PC-9 (cell line): Measurements from ENCODE around the gene SFMBT2. TPM values are rescaled to one million over a fixed set of nuclear protein-coding genes. Genes with fewer than 3 reads are reported as not detected.

Experiments used
- BruUV-seq: library from RNA; stranded (reverse); fragments of 400-500 nt; replicated peaks from 2 replicates; lab custom pipeline; 2021; lab: Mats Ljungman, UMichigan
- CTCF ChIA-PET: fragments of 300-600 bp; sonication (Branson Sonifier 250); formaldehyde crosslinking; loops from one replicate; lab custom pipeline; 2022; ENCODE audit warnings: antibody characterized with exemption; lab: Charles Lee
- POLR2A ChIA-PET: fragments of 300-600 bp; sonication (Branson Sonifier 250); formaldehyde crosslinking; loops from one replicate; lab custom pipeline; 2022; ENCODE audit warnings: antibody characterized with exemption; ENCODE audit not compliant: unreplicated experiment; lab: Charles Lee
- DNase-seq, 2 experiments: peaks; one replicate each; pipeline versions ENCODE4 v3.0.0 to v3.0.0-alpha.2; 2015 to 2022; ENCODE audit warnings: mixed read lengths in 1 of 2
- H2AFZ ChIP-seq: fragments of 200-600 bp; sonication (generic); 2 replicates; pipeline ENCODE4 v1.8.1; 2017; ENCODE audit warnings: antibody characterized with exemption
- H3F3A ChIP-seq: fragments of 200-600 bp; sonication (generic); 2 replicates; pipeline ENCODE4 v1.8.1; 2017; ENCODE audit warnings: antibody characterized with exemption, mild to moderate bottlenecking, low read depth; ENCODE audit not compliant: insufficient read depth
- H3K27ac ChIP-seq: fragments of 200-600 bp; sonication (generic); 2 replicates; pipeline ENCODE4 v1.6.1; 2016; ENCODE audit warnings: mixed run types
- H3K27me3 ChIP-seq: fragments of 200-600 bp; sonication (generic); 2 replicates; pipeline ENCODE4 v1.6.1; 2016; ENCODE audit warnings: low read depth, mixed run types; ENCODE audit not compliant: insufficient read depth
- H3K36me3 ChIP-seq: fragments of 200-600 bp; sonication (generic); 2 replicates; pipeline ENCODE4 v1.6.1; 2016; ENCODE audit warnings: low read depth, mixed run types
- H3K4me1 ChIP-seq: fragments of 200-600 bp; sonication (generic); replicated peaks from 2 replicates; pipeline ENCODE4 v1.6.1; 2016; ENCODE audit warnings: mixed run types; ENCODE audit not compliant: insufficient read depth
- H3K4me2 ChIP-seq: fragments of 200-600 bp; sonication (generic); 2 replicates; pipeline ENCODE4 v1.6.1; 2017; ENCODE audit warnings: mixed run types
- H3K4me3 ChIP-seq: fragments of 200-600 bp; sonication (generic); 2 replicates; pipeline ENCODE4 v1.6.1; 2016; ENCODE audit warnings: mixed run types
- H3K79me2 ChIP-seq: fragments of 200-600 bp; sonication (generic); 2 replicates; pipeline ENCODE4 v1.6.1; 2017; ENCODE audit warnings: low read depth, mixed run types
- H3K9me2 ChIP-seq: fragments of 200-600 bp; sonication (generic); 2 replicates; pipeline ENCODE4 v1.8.1; 2017; ENCODE audit warnings: mild to moderate bottlenecking; ENCODE audit not compliant: insufficient read depth
- H3K9me3 ChIP-seq: fragments of 200-600 bp; sonication (generic); 2 replicates; pipeline ENCODE4 v1.8.1; 2016; ENCODE audit warnings: low read depth; ENCODE audit not compliant: insufficient read depth
- H4K20me1 ChIP-seq: fragments of 200-600 bp; sonication (generic); 2 replicates; pipeline ENCODE4 v1.8.1; 2017; ENCODE audit not compliant: insufficient read depth
- CTCF ChIP-seq: fragments of 200-600 bp; sonication (generic); conservative IDR thresholded peaks from 2 replicates; pipeline ENCODE4 v1.6.1; 2017; ENCODE audit warnings: mixed run types, antibody characterized with exemption, mild to moderate bottlenecking, moderate library complexity
- EZH2 ChIP-seq: fragments of 200-600 bp; sonication (generic); IDR thresholded peaks from 2 replicates; pipeline ENCODE4 v1.8.0; 2017; ENCODE audit warnings: antibody characterized with exemption, low read depth
- intact Hi-C: fragments of 100-400 bp; cut with micrococcal nuclease; formaldehyde crosslinking; loops from one replicate; pipeline ENCODE4 v1.10.0; 2022; ENCODE audit not compliant: unreplicated experiment
- total RNA-seq: library from RNA; stranded (reverse); gene quantifications from 2 replicates; pipeline ENCODE4 v1.2.3, GENCODE V29; 2021

SFMBT2 gene
- total RNA-seq, 1 experiment from 2014 or later: 0.07 TPM

GRCh38 chr10:7136016-7136415, 274.8 kb downstream of the SFMBT2 start:
- TF ChIP-seq EZH2 (no peak), CTCF (no peak)
- intact Hi-C loops: no loop called here
- DNase-seq: no peak
- Histone ChIP-seq H3K4me2 (no peak overlapping the region), H3K9me3 (no peaks in the 10 kb centered on the region), H2AFZ (no peak overlapping the region), H3K79me2 (no peaks in the 10 kb centered on the region), H3K27me3 (no peaks in the 10 kb centered on the region; the same call in 1 of the 2 replicates), H3K4me3 (no peak overlapping the region), H3K36me3 (no peaks in the 10 kb centered on the region), H3K9me2 (no peaks in the 10 kb centered on the region), H4K20me1 (no peaks in the 10 kb centered on the region), H3K4me1 (no peaks in the 10 kb centered on the region), H3K27ac (no peak overlapping the region), H3F3A (no peaks in the 10 kb centered on the region)
- CTCF ChIA-PET: no interaction called here
- BruUV-seq: no TSS peak
- POLR2A ChIA-PET: no interaction called here

DNA sequence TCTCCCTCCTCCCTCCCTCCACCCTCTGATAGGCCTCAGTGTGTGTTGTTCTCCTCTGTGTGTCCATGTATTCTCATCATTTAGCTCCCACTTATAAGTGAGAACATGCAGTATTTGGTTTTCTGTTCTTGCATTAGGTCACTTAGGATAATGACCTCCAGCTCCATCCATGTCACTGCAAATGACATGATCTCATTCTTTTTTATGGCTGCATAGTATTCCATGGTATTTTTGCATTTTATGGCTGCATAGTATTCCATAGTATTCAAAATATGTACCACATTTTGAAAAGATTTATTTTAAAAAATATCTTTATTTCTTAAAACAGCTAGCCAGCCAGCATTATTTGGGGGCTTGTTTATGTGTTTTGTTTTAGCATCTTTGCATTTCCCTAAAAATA, 275.6 kb downstream of the SFMBT2 start:
- TF ChIP-seq EZH2 (no peak), CTCF (no peak)
- H3K79me2 ChIP-seq: no peaks in the 10 kb centered on the region
- intact Hi-C loops: no loop called here
- H3K9me3 ChIP-seq: no peaks in the 10 kb centered on the region
- ChIA-PET CTCF (no interaction called here), POLR2A (no interaction called here)
- H3K4me3 ChIP-seq: no peak overlapping the region
- H3K36me3 ChIP-seq: no peaks in the 10 kb centered on the region
- no peaks in the 10 kb centered on the region for H3K4me1 ChIP-seq
- no peak overlapping the region for H2AFZ ChIP-seq
- H3K27ac ChIP-seq: no peak overlapping the region
- H4K20me1 ChIP-seq: no peaks in the 10 kb centered on the region
- no TSS peak for BruUV-seq
- no peaks in the 10 kb centered on the region for H3F3A ChIP-seq
- no peak for DNase-seq
- H3K27me3 ChIP-seq: no peaks in the 10 kb centered on the region; the same call in 1 of the 2 replicates
- H3K4me2 ChIP-seq: no peak overlapping the region
- no peaks in the 10 kb centered on the region for H3K9me2 ChIP-seq

DNA sequence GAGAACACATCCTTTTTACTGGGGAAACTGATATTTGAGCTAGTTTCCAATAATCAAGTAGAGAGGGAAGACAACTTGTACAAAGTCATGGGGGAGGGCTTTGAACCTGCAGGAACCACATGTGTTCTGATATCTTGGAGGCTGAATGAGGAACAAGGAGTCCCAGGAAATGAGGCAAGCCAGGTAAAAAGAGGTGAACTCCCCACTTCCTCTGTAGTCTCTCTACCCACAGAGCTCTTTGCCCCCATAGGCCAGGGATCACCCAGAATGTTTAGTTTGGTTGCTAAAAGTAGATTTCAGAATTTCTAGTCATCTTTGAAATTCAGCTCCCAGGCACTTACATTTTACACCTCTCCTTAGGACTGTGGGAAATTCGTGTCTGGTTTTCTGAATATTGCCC, 276.4 kb downstream of the SFMBT2 start:
- BruUV-seq: no TSS peak
- TF ChIP-seq CTCF: no peak
- TF ChIP-seq EZH2: no peak
- H3K9me3 ChIP-seq: no peaks in the 10 kb centered on the region
- H3K27me3 ChIP-seq: no peaks in the 10 kb centered on the region; the same call in 1 of the 2 replicates
- no peak for DNase-seq
- no peak overlapping the region for H2AFZ ChIP-seq
- H3F3A ChIP-seq: no peaks in the 10 kb centered on the region
- H3K79me2 ChIP-seq: no peaks in the 10 kb centered on the region
- H4K20me1 ChIP-seq: no peaks in the 10 kb centered on the region
- intact Hi-C loops: no loop called here
- CTCF ChIA-PET: no interaction called here
- H3K4me3 ChIP-seq: no peak overlapping the region
- no peaks in the 10 kb centered on the region for H3K9me2 ChIP-seq
- POLR2A ChIA-PET: no interaction called here
- no peak overlapping the region for H3K4me2 ChIP-seq
- no peaks in the 10 kb centered on the region for H3K4me1 ChIP-seq
- no peaks in the 10 kb centered on the region for H3K36me3 ChIP-seq
- no peak overlapping the region for H3K27ac ChIP-seq
